PFSK-1 (cell line): Measurements from ENCODE around the gene FAM200A.

Experiments
- FOXP2 ChIP-seq: optimal IDR thresholded peaks from 2 replicates; pipeline ENCODE3; 2011; ENCODE audit warnings: borderline replicate concordance, control low read depth, inconsistent platforms; ENCODE audit not compliant: insufficient read depth; ENCODE audit errors: extremely low read length, extremely low read depth
- POLR2AphosphoS5 ChIP-seq: IDR thresholded peaks from 2 replicates; pipeline ENCODE4 v1.6.1; 2012; ENCODE audit warnings: low read depth, mild to moderate bottlenecking, control low read depth, low read length, moderate library complexity
- SIN3A ChIP-seq: IDR thresholded peaks from 2 replicates; pipeline ENCODE4 v1.6.1; 2012; ENCODE audit warnings: mild to moderate bottlenecking, low read length, moderate library complexity, borderline replicate concordance; ENCODE audit not compliant: insufficient read depth
- TAF1 ChIP-seq: IDR thresholded peaks from 2 replicates; pipeline ENCODE4 v1.6.1; 2012; ENCODE audit warnings: low read length, control low read depth, borderline replicate concordance; ENCODE audit not compliant: insufficient read depth
- TF ChIP-seq, protein P1 (sequence below), 2 experiments: IDR thresholded peaks; 2 replicates each; pipeline versions ENCODE4 v1.6.1 to v1.8.0; 2011 to 2012; ENCODE audit warnings: low read depth in 2 of 2, low read length in 2 of 2, control low read depth in 1 of 2, inconsistent platforms in 1 of 2, mild to moderate bottlenecking in 1 of 2, moderate library complexity in 1 of 2; ENCODE audit not compliant: insufficient read depth in 1 of 2

- TF ChIP-seq TAF1 (no peak), POLR2AphosphoS5 (no peak), SIN3A (no peak), FOXP2 (no peak)
- TF ChIP-seq, protein P1, sequence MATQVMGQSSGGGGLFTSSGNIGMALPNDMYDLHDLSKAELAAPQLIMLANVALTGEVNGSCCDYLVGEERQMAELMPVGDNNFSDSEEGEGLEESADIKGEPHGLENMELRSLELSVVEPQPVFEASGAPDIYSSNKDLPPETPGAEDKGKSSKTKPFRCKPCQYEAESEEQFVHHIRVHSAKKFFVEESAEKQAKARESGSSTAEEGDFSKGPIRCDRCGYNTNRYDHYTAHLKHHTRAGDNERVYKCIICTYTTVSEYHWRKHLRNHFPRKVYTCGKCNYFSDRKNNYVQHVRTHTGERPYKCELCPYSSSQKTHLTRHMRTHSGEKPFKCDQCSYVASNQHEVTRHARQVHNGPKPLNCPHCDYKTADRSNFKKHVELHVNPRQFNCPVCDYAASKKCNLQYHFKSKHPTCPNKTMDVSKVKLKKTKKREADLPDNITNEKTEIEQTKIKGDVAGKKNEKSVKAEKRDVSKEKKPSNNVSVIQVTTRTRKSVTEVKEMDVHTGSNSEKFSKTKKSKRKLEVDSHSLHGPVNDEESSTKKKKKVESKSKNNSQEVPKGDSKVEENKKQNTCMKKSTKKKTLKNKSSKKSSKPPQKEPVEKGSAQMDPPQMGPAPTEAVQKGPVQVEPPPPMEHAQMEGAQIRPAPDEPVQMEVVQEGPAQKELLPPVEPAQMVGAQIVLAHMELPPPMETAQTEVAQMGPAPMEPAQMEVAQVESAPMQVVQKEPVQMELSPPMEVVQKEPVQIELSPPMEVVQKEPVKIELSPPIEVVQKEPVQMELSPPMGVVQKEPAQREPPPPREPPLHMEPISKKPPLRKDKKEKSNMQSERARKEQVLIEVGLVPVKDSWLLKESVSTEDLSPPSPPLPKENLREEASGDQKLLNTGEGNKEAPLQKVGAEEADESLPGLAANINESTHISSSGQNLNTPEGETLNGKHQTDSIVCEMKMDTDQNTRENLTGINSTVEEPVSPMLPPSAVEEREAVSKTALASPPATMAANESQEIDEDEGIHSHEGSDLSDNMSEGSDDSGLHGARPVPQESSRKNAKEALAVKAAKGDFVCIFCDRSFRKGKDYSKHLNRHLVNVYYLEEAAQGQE (IDR thresholded peaks at IDR 0.05; ENCODE audit: insufficient read depth in 1 of 2, low read depth in 2 of 2, low read length in 2 of 2): no peak
Measured at GRCh38 chr7:99594948-99595745, 43.2 kb upstream of the FAM200A start.
